Spleen (tissue), 11 donors: Measurements from ENCODE around the gene LDLRAD1. TPM values are rescaled to one million over a fixed set of nuclear protein-coding genes. Genes with fewer than 3 reads are reported as not detected.

ENCODE experiments used
- DNase-seq: peaks from one replicate; pipeline ENCODE4 v3.0.0-alpha.2; 2020
- H3K27ac ChIP-seq, 8 donors: fragments of 200-600 bp; sonication (generic) in 7 of 8; 1 replicate in 4 of 8; 2 replicates in 4 of 8; pipeline versions ENCODE4 v1.5.0 to v1.8.0; 2016 to 2021; ENCODE audit warnings: inconsistent platforms in 4 of 8, mild to moderate bottlenecking in 4 of 8, moderate library complexity in 1 of 8
- H3K27me3 ChIP-seq, 7 donors: fragments of 200-600 bp; sonication (generic) in 6 of 7; replicated peaks in 1 of 7; 1 replicate in 4 of 7; 2 replicates in 3 of 7; pipeline versions ENCODE4 v1.5.0 to v1.8.0; 2016 to 2021; ENCODE audit warnings: inconsistent platforms in 3 of 7, mild to moderate bottlenecking in 1 of 7
- H3K36me3 ChIP-seq, 6 donors: fragments of 200-600 bp; sonication (generic) in 5 of 6; 1 replicate in 4 of 6; 2 replicates in 2 of 6; pipeline versions ENCODE4 v1.5.0 to v1.8.0; 2016 to 2021; ENCODE audit warnings: inconsistent platforms in 2 of 6
- H3K4me1 ChIP-seq, 6 donors: fragments of 200-600 bp; sonication (generic) in 5 of 6; 1 replicate in 3 of 6; 2 replicates in 3 of 6; pipeline versions ENCODE4 v1.5.0 to v1.8.0; 2016 to 2021; ENCODE audit warnings: inconsistent platforms in 3 of 6
- H3K4me3 ChIP-seq, 8 donors: fragments of 200-600 bp; sonication (generic) in 7 of 8; 1 replicate in 4 of 8; 2 replicates in 4 of 8; pipeline versions ENCODE4 v1.5.0 to v1.8.0; 2016 to 2021; ENCODE audit warnings: inconsistent platforms in 4 of 8, mild to moderate bottlenecking in 4 of 8, moderate library complexity in 2 of 8
- H3K9me3 ChIP-seq, 8 donors: fragments of 200-600 bp; sonication (generic) in 7 of 8; 1 replicate in 4 of 8; 2 replicates in 4 of 8; pipeline versions ENCODE4 v1.5.0 to v1.8.0; 2016 to 2021; ENCODE audit warnings: inconsistent platforms in 4 of 8
- POLR2A ChIP-seq, 3 donors: fragments of 450-650 bp; IDR thresholded peaks; one replicate each; pipeline ENCODE4 v1.5.1; 2017; ENCODE audit warnings: antibody characterized with exemption in 3 of 3, mild to moderate bottlenecking in 1 of 3
- POLR2AphosphoS5 ChIP-seq, 3 donors: sonication (generic); formaldehyde crosslinking; IDR thresholded peaks; one replicate each; pipeline ENCODE4 v1.5.1; 2017; ENCODE audit warnings: antibody characterized with exemption in 3 of 3
- WGBS, 5 donors: extraction: QIAGEN DNeasy Blood & Tissue Kit in 3 of 5; methylation state at CpG; one replicate each; pipeline versions ENCODE4 v1.1.5 to v1.1.7; 2013 to 2018; 5-methylcytosine and 5-hydroxymethylcytosine counted together
- intact Hi-C: fragments of 100-400 bp; cut with DNase I; formaldehyde crosslinking; loops from one replicate; pipeline ENCODE4 v1.15.0; 2023; ENCODE audit warnings: low total_unique reads
- polyA plus RNA-seq, 3 donors: library from polyadenylated mRNA; stranded (reverse); fragments of 200-250 nt; gene quantifications; one replicate each; pipeline ENCODE4 v1.2.1, GENCODE V29; 2013
- total RNA-seq, 7 donors: library from RNA; depleted of rRNA in 3 of 7; stranded (reverse); fragments of >200 nt in 3 of 7; fragmentation: NEBNext Ultra II Directional in 4 of 7; extraction: Animal tissue kit (Norgen Biotek cat#: 25700) in 4 of 7; gene quantifications; one replicate each; pipeline versions ENCODE4 v1.1.0 to v1.2.1, GENCODE V29; 2016 to 2021
- TF ChIP-seq, protein P1 (sequence below), 11 experiments: fragments of 200-600 bp in 7 of 11; fragments of 450-650 bp in 4 of 11; sonication (generic) in 4 of 11; IDR thresholded peaks in 8 of 11; conservative IDR thresholded peaks in 3 of 11; 1 replicate in 7 of 11; 2 replicates in 4 of 11; pipeline versions ENCODE4 v1.4.0 to v1.8.0; 2016 to 2021; ENCODE audit warnings: antibody characterized with exemption in 11 of 11, inconsistent platforms in 4 of 11, mild to moderate bottlenecking in 1 of 11
- donor health status: healthy with polysubstance abuse.
- donor health status: DM: no; HTN: no; CAD: no; lungs with moderate emphysema.
- donor health status: DM: no; HTN: no; CAD: no.
- donor health status: Bipolar disorder and iron deficiency.
- donor health status: healthy.
- donor health status: DM: no; HTN: no; CAD: no.
- donor health status: DM: yes; HTN: yes; CAD: no.

LDLRAD1 gene
- total and polyA plus RNA-seq, 10 donors = not detected

DNA sequence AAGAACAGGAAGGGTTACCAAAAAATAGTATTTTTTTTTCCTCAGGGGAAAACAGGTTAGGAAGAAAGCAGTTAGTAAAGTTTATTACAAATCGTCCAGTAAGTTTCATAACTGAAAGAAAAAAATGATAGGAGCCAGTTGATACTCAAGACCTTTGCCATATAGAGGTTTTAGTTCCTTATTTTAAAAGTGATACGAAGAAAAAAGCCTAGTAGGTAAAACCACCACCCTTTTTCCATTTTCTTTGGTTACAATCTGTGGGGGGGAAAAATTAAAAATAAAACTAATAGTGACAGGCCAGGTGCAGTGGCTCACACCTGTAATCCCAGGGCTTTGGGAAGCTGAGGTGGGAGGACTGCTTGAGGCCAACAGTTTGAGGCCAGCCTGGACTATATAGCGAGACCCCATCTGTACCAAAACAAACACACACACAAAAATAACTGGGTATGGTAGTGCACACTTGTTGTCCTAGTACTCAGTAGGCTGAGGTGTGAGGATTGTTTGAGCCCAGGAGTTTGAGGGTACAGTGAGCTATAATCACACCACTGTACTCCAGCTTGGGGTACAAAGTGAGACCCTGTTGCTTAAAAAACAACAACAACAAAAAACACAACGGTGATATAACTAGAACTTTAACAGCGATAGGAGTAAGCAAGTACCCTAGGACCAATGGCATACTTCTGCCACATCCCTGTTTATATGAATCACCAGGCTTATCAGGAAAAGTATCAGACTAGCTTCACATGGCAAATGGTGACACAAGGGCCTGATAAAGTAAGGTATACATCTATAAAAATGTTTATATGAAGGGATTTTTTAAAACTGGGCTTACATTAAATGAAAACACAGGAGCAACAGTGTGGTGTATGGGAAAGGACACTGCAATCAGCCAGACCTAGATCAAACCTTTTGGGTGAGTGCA lies 29.7 kb upstream of the LDLRAD1 start:
- DNase-seq = no peak
- intact Hi-C loops = loop anchor here (10.0 kb wide), 1 partner anchor 93 kb away; no protein-coding TSS in a partner anchor
- Histone ChIP-seq H3K27me3 (no peaks in the 10 kb centered on the region), H3K4me1 (peaks cover 48 to 81% (median 63%) of the 10 kb centered on the region in 6 donors), H3K27ac (peak overlapping the region in 3 of 8 donors; percentile 24 to 34 (median 30)), H3K9me3 (no peaks in the 10 kb centered on the region), H3K36me3 (peaks cover 0 to 56% (median 18%) of the 10 kb centered on the region in 6 donors), H3K4me3 (no peak overlapping the region)
- TF ChIP-seq POLR2AphosphoS5 (IDR thresholded peaks at IDR 0.05) (no peak), POLR2A (IDR thresholded peaks at IDR 0.05) (no peak)
- TF ChIP-seq, protein P1, sequence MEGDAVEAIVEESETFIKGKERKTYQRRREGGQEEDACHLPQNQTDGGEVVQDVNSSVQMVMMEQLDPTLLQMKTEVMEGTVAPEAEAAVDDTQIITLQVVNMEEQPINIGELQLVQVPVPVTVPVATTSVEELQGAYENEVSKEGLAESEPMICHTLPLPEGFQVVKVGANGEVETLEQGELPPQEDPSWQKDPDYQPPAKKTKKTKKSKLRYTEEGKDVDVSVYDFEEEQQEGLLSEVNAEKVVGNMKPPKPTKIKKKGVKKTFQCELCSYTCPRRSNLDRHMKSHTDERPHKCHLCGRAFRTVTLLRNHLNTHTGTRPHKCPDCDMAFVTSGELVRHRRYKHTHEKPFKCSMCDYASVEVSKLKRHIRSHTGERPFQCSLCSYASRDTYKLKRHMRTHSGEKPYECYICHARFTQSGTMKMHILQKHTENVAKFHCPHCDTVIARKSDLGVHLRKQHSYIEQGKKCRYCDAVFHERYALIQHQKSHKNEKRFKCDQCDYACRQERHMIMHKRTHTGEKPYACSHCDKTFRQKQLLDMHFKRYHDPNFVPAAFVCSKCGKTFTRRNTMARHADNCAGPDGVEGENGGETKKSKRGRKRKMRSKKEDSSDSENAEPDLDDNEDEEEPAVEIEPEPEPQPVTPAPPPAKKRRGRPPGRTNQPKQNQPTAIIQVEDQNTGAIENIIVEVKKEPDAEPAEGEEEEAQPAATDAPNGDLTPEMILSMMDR (IDR thresholded peaks at IDR 0.05 in 8 of 11, conservative IDR thresholded peaks at IDR 0.05 in 3 of 11) = no peak
- WGBS, 5 donors = 61 to 68% (median 63%) methylated on average over 5 of the region's 5 CpGs

DNA sequence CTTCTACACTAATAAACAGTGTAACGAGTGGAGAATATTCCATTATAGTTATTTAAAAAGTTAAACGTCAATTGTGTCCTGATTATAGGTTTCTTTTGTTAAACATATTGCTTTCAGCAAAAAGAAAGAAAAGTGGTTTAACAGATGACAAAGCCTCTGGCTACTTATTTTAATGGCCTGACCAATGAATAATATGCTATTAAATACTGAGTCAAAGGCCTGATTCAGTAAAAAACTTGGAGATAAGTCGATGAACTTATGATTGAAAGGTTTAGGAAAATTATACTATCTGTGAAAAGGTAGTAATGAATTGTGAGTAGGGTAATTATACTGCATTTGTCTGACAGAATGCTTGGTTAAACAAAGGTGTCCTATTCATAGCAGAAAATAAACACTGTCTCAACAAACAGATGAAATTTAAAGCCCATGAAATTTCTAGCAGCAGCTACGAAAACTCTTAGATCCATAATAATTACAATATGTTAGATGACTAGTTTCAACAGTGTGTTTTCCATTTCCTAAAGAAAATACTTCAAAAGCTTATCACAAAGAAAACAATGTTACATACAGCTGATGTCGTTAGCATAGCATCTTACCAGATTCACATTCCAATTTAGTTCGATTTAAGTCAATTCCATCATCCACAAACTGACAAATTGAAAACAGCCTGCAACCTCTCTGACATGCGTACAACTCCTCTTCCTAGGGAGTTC lies 28.8 kb upstream of the LDLRAD1 start:
- Histone ChIP-seq H3K36me3 (peaks cover 0 to 64% (median 26%) of the 10 kb centered on the region in 6 donors), H3K27ac (peak overlapping the region in 3 of 8 donors; percentile 24 to 34 (median 30)), H3K4me3 (no peak overlapping the region), H3K9me3 (no peaks in the 10 kb centered on the region), H3K4me1 (peaks cover 47 to 75% (median 58%) of the 10 kb centered on the region in 6 donors), H3K27me3 (no peaks in the 10 kb centered on the region)
- TF ChIP-seq POLR2A (IDR thresholded peaks at IDR 0.05) (no peak), POLR2AphosphoS5 (IDR thresholded peaks at IDR 0.05) (no peak)
- TF ChIP-seq, protein P1 (IDR thresholded peaks at IDR 0.05 in 8 of 11, conservative IDR thresholded peaks at IDR 0.05 in 3 of 11) = no peak
- WGBS, 5 donors = 77 to 82% (median 80%) methylated on average over 7 of the region's 7 CpGs
- intact Hi-C loops = loop anchor here (10.0 kb wide), 1 partner anchor 92 kb away; no protein-coding TSS in a partner anchor
- no peak for DNase-seq

DNA sequence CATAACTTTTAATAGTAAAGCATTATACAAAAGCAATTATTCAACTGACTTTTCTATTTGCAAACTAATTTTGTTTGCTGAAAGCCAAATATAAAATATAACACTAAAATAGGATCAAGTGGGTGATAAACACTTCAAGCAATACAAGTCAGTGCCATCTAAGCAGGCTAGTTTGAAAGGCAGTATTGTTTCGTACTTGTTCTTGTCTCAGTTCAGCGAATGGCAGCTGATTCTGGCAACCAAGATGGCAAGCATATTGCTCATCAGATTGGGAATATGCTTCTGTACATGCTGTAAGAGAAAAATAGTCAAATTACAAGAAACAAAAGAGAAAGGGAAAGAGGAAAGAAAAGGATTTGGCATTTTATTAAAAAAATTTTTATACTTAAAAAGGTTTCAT lies 27.5 kb upstream of the LDLRAD1 start:
- 91 to 98% (median 93%) methylated on average over 2 of the region's 2 CpGs for WGBS, 5 donors
- TF ChIP-seq POLR2A (IDR thresholded peaks at IDR 0.05) = no peak
- TF ChIP-seq, protein P1 (IDR thresholded peaks at IDR 0.05 in 8 of 11, conservative IDR thresholded peaks at IDR 0.05 in 3 of 11) = no peak
- TF ChIP-seq POLR2AphosphoS5 (IDR thresholded peaks at IDR 0.05) = no peak
- Histone ChIP-seq H3K27ac (no peak overlapping the region), H3K4me3 (no peak overlapping the region), H3K27me3 (no peaks in the 10 kb centered on the region), H3K9me3 (no peaks in the 10 kb centered on the region), H3K36me3 (peaks cover 3 to 74% (median 38%) of the 10 kb centered on the region in 6 donors), H3K4me1 (peaks cover 33 to 61% (median 44%) of the 10 kb centered on the region in 6 donors)
- DNase-seq = no peak
- intact Hi-C loops = loop anchor here (10.0 kb wide), 1 partner anchor 91 kb away; no protein-coding TSS in a partner anchor
